Tibial nerve (tissue), 3 donors: Measurements from ENCODE around the gene ZNF618.

Source experiments
- CTCF ChIP-seq, 5 experiments: fragments of 200-600 bp in 3 of 5; fragments of 450-650 bp in 2 of 5; sonication (generic) in 3 of 5; IDR thresholded peaks; one replicate each; pipeline ENCODE4 v1.5.1; 2016 to 2019; ENCODE audit warnings: antibody characterized with exemption in 5 of 5, mild to moderate bottlenecking in 3 of 5, moderate library complexity in 2 of 5
- POLR2A ChIP-seq, 2 donors: fragments of 450-650 bp; IDR thresholded peaks; one replicate each; pipeline ENCODE4 v1.6.1; 2017; ENCODE audit warnings: antibody characterized with exemption in 2 of 2, mild to moderate bottlenecking in 2 of 2, moderate library complexity in 2 of 2

GRCh38 chr9:113985968-113986585, 110.0 kb downstream of the ZNF618 start:
- TF ChIP-seq CTCF (IDR thresholded peaks at IDR 0.05) (no peak), POLR2A (IDR thresholded peaks at IDR 0.05) (no peak)
